Measurements from ENCODE around the gene CATSPER4.

- TF ChIP-seq CTCF (IDR thresholded peaks at IDR 0.05; ENCODE audit: low read length) (no peak), EZH2 (optimal IDR thresholded peaks at IDR 0.05; ENCODE audit: low read depth, low read length) (no peak), EZH2phosphoT487 (IDR thresholded peaks at IDR 0.05; ENCODE audit: low read length) (no peak)
Measured at GRCh38 chr1:26187882-26188281, 2.5 kb upstream of the CATSPER4 start.
